ENCODE data around the gene RBM47. TPM values are rescaled to one million over a fixed set of nuclear protein-coding genes. Genes with fewer than 3 reads are reported as not detected.

The RBM47 gene
- total and polyA plus RNA-seq, 10 of the 15 experiments (the other 5 are each of a cell fraction or from before 2014, with no cell fraction given) = 7.9 to 45.0 (median 28.7) TPM

DNA sequence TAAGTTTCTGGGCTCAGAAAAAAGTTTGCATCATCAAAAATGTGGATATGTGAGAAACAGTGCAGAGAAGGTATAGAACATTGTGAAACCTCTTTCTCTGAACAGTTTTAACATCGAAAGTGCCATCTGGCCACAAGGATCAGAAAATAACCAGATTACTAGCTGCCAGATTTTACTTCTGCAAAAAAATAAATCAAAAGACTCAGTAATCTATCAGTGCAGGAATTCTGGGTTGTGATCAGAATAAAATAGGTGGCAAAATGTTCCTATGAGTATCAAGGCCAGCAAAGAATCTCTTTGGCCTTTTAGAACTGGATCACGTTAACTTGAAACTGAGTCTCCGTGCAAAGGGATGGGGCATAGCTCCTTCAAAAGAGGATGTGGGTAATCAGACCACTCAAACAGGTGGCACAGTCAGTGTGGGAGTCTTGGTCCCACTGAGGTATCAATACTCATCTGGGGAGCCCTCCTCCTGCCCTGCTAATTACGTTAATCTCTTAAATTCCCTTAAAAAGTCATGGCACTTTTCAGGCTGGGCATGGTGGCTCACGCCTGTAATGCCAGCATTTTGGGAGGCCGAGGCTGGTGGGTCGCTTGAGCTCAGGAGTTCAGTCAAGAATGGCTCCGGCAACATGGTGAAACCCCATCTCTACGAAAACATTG lies 26.7 kb upstream of the RBM47 start (continued):
- TF ChIP-seq TCF3 (IDR thresholded peaks at IDR 0.05; ENCODE audit: borderline replicate concordance, insufficient read depth, low read depth, low read length) (peak; percentile 99), MXI1 (IDR thresholded peaks at IDR 0.05; ENCODE audit: low read depth, low read length) (no peak), MTA3 (IDR thresholded peaks at IDR 0.05; ENCODE audit: borderline replicate concordance, low read length) (peak; percentile 87), IKZF2 (IDR thresholded peaks at IDR 0.05) (peak; percentile 92 to 95), ZZZ3 (IDR thresholded peaks at IDR 0.05; ENCODE audit: control insufficient read depth, insufficient read length, low read depth) (no peak), BHLHE40 (IDR thresholded peaks at IDR 0.05; ENCODE audit: borderline replicate concordance in 1 of 2, low read depth in 2 of 2, low read length in 1 of 2) (peak in 1 of 2 experiments; percentile 39; a peak in 2 of 4 replicates), CHD1 (IDR thresholded peaks at IDR 0.05; ENCODE audit: low read depth, low read length) (no peak), ZNF217 (IDR thresholded peaks at IDR 0.05) (no peak), NR2C2 (IDR thresholded peaks at IDR 0.05; ENCODE audit: borderline replicate concordance, control insufficient read depth, insufficient read length, low read depth) (no peak), SREBF1 (IDR thresholded peaks at IDR 0.05; ENCODE audit: low read length) (no peak), SREBF2 (IDR thresholded peaks at IDR 0.05; ENCODE audit: low read length) (no peak), FOXM1 (IDR thresholded peaks at IDR 0.05; ENCODE audit: low read depth, low read length) (peak; percentile 90), CBX3 (IDR thresholded peaks at IDR 0.05; ENCODE audit: borderline replicate concordance, low read depth) (no peak), NFYA (IDR thresholded peaks at IDR 0.05; ENCODE audit: borderline replicate concordance, low read depth, low read length) (no peak), POLR2A (IDR thresholded peaks at IDR 0.05; ENCODE audit: low read depth, low read length) (no peak), ZBED1 (IDR thresholded peaks at IDR 0.05; ENCODE audit: borderline replicate concordance) (no peak), NR2F1 (conservative IDR thresholded peaks at IDR 0.05) (peak; percentile 67; the same call in 1 of the 2 replicates), ZNF24 (IDR thresholded peaks at IDR 0.05) (no peak)
- TF ChIP-seq, protein P1, sequence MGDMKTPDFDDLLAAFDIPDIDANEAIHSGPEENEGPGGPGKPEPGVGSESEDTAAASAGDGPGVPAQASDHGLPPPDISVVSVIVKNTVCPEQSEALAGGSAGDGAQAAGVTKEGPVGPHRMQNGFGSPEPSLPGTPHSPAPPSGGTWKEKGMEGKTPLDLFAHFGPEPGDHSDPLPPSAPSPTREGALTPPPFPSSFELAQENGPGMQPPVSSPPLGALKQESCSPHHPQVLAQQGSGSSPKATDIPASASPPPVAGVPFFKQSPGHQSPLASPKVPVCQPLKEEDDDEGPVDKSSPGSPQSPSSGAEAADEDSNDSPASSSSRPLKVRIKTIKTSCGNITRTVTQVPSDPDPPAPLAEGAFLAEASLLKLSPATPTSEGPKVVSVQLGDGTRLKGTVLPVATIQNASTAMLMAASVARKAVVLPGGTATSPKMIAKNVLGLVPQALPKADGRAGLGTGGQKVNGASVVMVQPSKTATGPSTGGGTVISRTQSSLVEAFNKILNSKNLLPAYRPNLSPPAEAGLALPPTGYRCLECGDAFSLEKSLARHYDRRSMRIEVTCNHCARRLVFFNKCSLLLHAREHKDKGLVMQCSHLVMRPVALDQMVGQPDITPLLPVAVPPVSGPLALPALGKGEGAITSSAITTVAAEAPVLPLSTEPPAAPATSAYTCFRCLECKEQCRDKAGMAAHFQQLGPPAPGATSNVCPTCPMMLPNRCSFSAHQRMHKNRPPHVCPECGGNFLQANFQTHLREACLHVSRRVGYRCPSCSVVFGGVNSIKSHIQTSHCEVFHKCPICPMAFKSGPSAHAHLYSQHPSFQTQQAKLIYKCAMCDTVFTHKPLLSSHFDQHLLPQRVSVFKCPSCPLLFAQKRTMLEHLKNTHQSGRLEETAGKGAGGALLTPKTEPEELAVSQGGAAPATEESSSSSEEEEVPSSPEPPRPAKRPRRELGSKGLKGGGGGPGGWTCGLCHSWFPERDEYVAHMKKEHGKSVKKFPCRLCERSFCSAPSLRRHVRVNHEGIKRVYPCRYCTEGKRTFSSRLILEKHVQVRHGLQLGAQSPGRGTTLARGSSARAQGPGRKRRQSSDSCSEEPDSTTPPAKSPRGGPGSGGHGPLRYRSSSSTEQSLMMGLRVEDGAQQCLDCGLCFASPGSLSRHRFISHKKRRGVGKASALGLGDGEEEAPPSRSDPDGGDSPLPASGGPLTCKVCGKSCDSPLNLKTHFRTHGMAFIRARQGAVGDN (IDR thresholded peaks at IDR 0.05) = peak; percentile 73; the same call in 1 of the 2 replicates
- TF ChIP-seq, protein P2, sequence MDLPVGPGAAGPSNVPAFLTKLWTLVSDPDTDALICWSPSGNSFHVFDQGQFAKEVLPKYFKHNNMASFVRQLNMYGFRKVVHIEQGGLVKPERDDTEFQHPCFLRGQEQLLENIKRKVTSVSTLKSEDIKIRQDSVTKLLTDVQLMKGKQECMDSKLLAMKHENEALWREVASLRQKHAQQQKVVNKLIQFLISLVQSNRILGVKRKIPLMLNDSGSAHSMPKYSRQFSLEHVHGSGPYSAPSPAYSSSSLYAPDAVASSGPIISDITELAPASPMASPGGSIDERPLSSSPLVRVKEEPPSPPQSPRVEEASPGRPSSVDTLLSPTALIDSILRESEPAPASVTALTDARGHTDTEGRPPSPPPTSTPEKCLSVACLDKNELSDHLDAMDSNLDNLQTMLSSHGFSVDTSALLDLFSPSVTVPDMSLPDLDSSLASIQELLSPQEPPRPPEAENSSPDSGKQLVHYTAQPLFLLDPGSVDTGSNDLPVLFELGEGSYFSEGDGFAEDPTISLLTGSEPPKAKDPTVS (IDR thresholded peaks at IDR 0.05; ENCODE audit: low read depth, low read length) = no peak
- TF ChIP-seq, protein P3, sequence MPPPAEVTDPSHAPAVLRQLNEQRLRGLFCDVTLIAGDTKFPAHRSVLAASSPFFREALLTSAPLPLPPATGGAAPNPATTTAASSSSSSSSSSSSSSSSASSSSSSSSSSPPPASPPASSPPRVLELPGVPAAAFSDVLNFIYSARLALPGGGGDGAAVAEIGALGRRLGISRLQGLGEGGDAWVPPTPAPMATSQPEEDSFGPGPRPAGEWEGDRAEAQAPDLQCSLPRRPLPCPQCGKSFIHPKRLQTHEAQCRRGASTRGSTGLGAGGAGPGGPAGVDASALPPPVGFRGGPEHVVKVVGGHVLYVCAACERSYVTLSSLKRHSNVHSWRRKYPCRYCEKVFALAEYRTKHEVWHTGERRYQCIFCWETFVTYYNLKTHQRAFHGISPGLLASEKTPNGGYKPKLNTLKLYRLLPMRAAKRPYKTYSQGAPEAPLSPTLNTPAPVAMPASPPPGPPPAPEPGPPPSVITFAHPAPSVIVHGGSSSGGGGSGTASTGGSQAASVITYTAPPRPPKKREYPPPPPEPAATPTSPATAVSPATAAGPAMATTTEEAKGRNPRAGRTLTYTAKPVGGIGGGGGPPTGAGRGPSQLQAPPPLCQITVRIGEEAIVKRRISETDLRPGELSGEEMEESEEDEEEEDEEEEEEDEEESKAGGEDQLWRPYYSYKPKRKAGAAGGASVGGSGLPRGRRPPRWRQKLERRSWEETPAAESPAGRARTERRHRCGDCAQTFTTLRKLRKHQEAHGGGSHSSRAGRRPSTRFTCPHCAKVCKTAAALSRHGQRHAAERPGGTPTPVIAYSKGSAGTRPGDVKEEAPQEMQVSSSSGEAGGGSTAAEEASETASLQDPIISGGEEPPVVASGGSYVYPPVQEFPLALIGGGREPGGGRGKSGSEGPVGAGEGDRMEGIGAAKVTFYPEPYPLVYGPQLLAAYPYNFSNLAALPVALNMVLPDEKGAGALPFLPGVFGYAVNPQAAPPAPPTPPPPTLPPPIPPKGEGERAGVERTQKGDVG (CRISPR knock-in tag; IDR thresholded peaks at IDR 0.05) = no peak
- TF ChIP-seq, protein P4, sequence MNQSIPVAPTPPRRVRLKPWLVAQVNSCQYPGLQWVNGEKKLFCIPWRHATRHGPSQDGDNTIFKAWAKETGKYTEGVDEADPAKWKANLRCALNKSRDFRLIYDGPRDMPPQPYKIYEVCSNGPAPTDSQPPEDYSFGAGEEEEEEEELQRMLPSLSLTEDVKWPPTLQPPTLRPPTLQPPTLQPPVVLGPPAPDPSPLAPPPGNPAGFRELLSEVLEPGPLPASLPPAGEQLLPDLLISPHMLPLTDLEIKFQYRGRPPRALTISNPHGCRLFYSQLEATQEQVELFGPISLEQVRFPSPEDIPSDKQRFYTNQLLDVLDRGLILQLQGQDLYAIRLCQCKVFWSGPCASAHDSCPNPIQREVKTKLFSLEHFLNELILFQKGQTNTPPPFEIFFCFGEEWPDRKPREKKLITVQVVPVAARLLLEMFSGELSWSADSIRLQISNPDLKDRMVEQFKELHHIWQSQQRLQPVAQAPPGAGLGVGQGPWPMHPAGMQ (IDR thresholded peaks at IDR 0.05; ENCODE audit: borderline replicate concordance) = no peak

All from GM12878 (cell line).